Uterus (tissue), 4 donors: ENCODE measurements around the gene PAX6. TPM values are rescaled to one million over a fixed set of nuclear protein-coding genes. Genes with fewer than 3 reads are reported as not detected.

ENCODE experiments used
- DNase-seq, 2 donors: peaks; one replicate each; pipeline ENCODE4 v3.0.0-alpha.2; 2019 to 2020
- H3K27ac ChIP-seq, 2 donors: fragments of 200-600 bp; sonication (generic); 1 replicate in 1 of 2; 2 replicates in 1 of 2; pipeline ENCODE4 v1.5.1; 2016 to 2018
- H3K27me3 ChIP-seq, 2 donors: fragments of 200-600 bp; sonication (generic); one replicate each; pipeline ENCODE4 v1.5.1; 2018 to 2019; ENCODE audit warnings: control low read depth in 1 of 2
- H3K36me3 ChIP-seq, 2 donors: fragments of 200-600 bp; sonication (generic); one replicate each; pipeline ENCODE4 v1.5.1; 2019; ENCODE audit warnings: control low read depth in 1 of 2
- H3K4me1 ChIP-seq, 2 donors: fragments of 200-600 bp; sonication (generic); one replicate each; pipeline ENCODE4 v1.5.1; 2018 to 2019; ENCODE audit warnings: control low read depth in 1 of 2
- H3K4me3 ChIP-seq, 2 donors: fragments of 200-600 bp; sonication (generic); 1 replicate in 1 of 2; 2 replicates in 1 of 2; pipeline ENCODE4 v1.5.1; 2018 to 2019; ENCODE audit warnings: mild to moderate bottlenecking in 1 of 2
- H3K9me3 ChIP-seq, 2 donors: fragments of 200-600 bp; sonication (generic); one replicate each; pipeline ENCODE4 v1.5.1; 2019; ENCODE audit warnings: control low read depth in 1 of 2
- CTCF ChIP-seq, 4 experiments: fragments of 200-600 bp in 2 of 4; fragments of 450-650 bp in 2 of 4; sonication (generic) in 2 of 4; IDR thresholded peaks; one replicate each; pipeline ENCODE4 v1.5.1; 2016 to 2019; ENCODE audit warnings: antibody characterized with exemption in 4 of 4, mild to moderate bottlenecking in 2 of 4, moderate library complexity in 1 of 4
- POLR2A ChIP-seq, 2 donors: fragments of 450-650 bp; IDR thresholded peaks; one replicate each; pipeline ENCODE4 v1.6.1; 2016; ENCODE audit warnings: antibody characterized with exemption in 2 of 2, mild to moderate bottlenecking in 1 of 2, moderate library complexity in 1 of 2
- intact Hi-C: fragments of 100-400 bp; cut with DNase I; formaldehyde crosslinking; loops from one replicate; pipeline ENCODE4 v1.15.1; 2023; ENCODE audit warnings: low total_unique reads
- total RNA-seq, 4 donors: library from RNA; depleted of rRNA in 3 of 4; stranded (reverse); fragments of >200 nt in 3 of 4; gene quantifications; one replicate each; pipeline versions ENCODE4 v1.1.0 to v1.2.4, GENCODE V29; 2014 to 2023
- donor health status: DM: yes; HTN: yes; CAD: no.

Gene PAX6
- total RNA-seq, 4 donors from 2014 or later = 0.62 TPM; not detected in 3

- intact Hi-C loops = no loop called here
- no peak for DNase-seq
- Histone ChIP-seq H3K4me3 (no peak overlapping the region), H3K9me3 (no peaks in the 10 kb centered on the region), H3K36me3 (no peaks in the 10 kb centered on the region), H3K27ac (no peak overlapping the region), H3K4me1 (peaks cover 0 to 39% of the 10 kb centered on the region in 2 donors), H3K27me3 (peaks cover 39 to 85% of the 10 kb centered on the region in 2 donors)
- TF ChIP-seq POLR2A (IDR thresholded peaks at IDR 0.05) = no peak
- TF ChIP-seq CTCF (IDR thresholded peaks at IDR 0.05) = no peak
Measured at GRCh38 chr11:31815711-31816467, 4.8 kb upstream of the PAX6 start.

DNA sequence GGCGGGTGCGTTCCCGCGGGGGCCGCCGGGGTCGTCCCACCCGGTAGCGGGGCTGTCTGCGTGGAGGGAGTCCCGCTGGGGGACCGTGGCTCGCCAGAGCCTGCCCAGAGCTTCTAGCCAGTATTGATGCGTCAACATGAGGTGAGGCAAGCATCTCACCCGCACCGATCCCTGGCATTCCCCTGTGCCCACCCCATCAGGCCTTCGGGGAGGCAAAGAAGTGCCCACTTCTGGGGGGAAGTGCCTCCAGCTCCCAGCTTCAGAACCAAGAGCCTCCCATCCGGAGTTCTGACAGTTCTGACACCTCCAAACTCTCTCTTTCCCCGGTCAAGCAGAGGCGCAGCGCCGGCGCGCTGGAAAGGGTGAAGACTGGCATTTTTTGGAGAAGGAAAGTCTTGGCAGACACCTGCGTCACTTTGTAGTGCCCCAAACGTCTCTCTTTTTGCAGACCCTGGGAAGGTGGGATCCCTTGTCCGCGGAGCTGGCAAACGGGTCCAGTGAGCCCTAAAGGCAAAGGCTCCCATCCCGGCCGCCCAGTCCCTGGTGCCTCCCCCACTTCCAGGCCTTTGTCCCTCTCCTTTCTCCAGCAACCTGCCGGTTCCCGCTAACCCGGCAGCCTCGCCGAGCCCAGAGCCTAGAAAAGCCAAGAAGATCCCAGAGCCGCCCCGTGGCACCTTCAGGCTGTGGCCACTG is 3.2 kb upstream of the PAX6 start:
- intact Hi-C loops = no loop called here
- H3K27me3 ChIP-seq = peaks cover 51 to 81% of the 10 kb centered on the region in 2 donors
- TF ChIP-seq CTCF (IDR thresholded peaks at IDR 0.05) = no peak
- no peak for TF ChIP-seq POLR2A (IDR thresholded peaks at IDR 0.05)
- no peak overlapping the region for H3K27ac ChIP-seq
- H3K4me3 ChIP-seq = peak overlapping the region in 1 of 2 donors; percentile 33
- no peaks in the 10 kb centered on the region for H3K9me3 ChIP-seq
- H3K36me3 ChIP-seq = no peaks in the 10 kb centered on the region
- DNase-seq = no peak
- peaks cover 0 to 53% of the 10 kb centered on the region in 2 donors for H3K4me1 ChIP-seq

- H3K4me1 ChIP-seq = peaks cover 0 to 53% of the 10 kb centered on the region in 2 donors
- H3K9me3 ChIP-seq = no peaks in the 10 kb centered on the region
- no peak for DNase-seq
- TF ChIP-seq CTCF (IDR thresholded peaks at IDR 0.05) = no peak
- no peak for TF ChIP-seq POLR2A (IDR thresholded peaks at IDR 0.05)
- peak overlapping the region in 1 of 2 donors; percentile 33 for H3K4me3 ChIP-seq
- H3K36me3 ChIP-seq = no peaks in the 10 kb centered on the region
- intact Hi-C loops = no loop called here
- peaks cover 48 to 81% of the 10 kb centered on the region in 2 donors for H3K27me3 ChIP-seq
- H3K27ac ChIP-seq = no peak overlapping the region
Measured at GRCh38 chr11:31813391-31814175, 2.5 kb upstream of the PAX6 start.

GRCh38 chr11:31812383-31813381 is 1.6 kb upstream of the PAX6 start:
- H3K4me3 ChIP-seq = peak overlapping the region in 1 of 2 donors; percentile 33
- H3K9me3 ChIP-seq = no peaks in the 10 kb centered on the region
- H3K27ac ChIP-seq = no peak overlapping the region
- peaks cover 46 to 81% of the 10 kb centered on the region in 2 donors for H3K27me3 ChIP-seq
- intact Hi-C loops = no loop called here
- no peak for DNase-seq
- no peaks in the 10 kb centered on the region for H3K36me3 ChIP-seq
- H3K4me1 ChIP-seq = peaks cover 0 to 49% of the 10 kb centered on the region in 2 donors
- no peak for TF ChIP-seq CTCF (IDR thresholded peaks at IDR 0.05)
- TF ChIP-seq POLR2A (IDR thresholded peaks at IDR 0.05) = no peak
